Kidney capillary endothelial cell (primary cell): Measurements from ENCODE around the gene TCERG1.
A peak's percentile ranks its signal among the peaks of the same experiment; 100 is the strongest.

ENCODE experiments used
- DNase-seq: peaks from one replicate; pipeline ENCODE4 v3.0.0-alpha.2; 2018; ENCODE audit warnings: low spot score

Gene TCERG1

DNA sequence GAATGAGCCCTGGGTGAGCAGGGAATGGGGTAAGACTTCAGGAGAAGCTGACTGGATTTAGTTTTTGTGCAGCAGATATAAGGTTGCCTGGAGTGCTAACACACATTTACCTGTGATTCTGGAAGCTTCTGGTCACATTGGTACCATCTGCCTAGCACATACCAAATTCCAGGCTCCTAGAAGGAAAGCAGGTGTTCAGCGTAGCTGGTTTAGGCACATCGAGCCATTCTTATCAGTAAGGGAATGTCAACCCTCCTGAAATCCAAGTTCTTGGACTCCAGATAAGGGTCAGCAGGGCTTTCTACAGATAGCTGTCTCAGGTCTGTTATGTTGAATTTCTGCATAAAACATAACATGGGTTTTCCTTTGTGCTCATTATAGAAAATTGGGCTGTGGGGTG, 10.3 kb downstream of the TCERG1 start:
- no peak for DNase-seq

DNA sequence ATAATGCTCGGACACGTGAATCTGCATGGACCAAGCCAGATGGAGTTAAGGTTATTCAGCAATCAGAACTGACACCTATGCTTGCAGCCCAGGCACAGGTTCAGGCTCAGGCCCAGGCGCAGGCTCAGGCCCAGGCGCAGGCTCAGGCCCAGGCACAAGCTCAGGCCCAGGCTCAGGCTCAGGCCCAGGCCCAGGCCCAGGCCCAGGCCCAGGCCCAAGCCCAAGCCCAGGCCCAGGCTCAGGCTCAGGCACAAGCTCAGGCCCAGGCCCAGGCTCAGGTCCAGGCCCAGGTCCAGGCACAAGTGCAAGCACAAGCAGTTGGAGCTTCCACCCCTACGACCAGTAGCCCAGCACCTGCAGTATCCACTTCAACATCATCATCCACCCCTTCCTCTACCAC, 11.8 kb downstream of the TCERG1 start:
- DNase-seq: no peak

GRCh38 chr5:146461319-146461718, 14.2 kb downstream of the TCERG1 start:
- DNase-seq: peak; percentile 13

DNA sequence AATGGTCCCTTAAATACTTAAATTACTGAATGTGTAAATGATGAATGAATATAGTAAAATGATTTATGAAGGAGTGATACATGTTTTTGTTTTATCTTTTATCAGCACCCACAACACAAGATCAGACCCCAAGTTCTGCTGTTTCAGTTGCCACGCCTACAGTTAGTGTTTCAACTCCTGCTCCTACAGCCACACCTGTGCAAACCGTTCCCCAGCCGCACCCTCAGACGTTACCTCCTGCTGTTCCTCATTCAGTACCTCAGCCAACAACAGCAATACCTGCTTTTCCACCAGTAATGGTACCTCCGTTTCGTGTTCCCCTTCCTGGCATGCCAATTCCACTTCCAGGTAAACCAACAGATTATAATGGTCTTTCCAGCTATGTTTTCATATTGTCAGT, 16.3 kb downstream of the TCERG1 start:
- no peak for DNase-seq

DNA sequence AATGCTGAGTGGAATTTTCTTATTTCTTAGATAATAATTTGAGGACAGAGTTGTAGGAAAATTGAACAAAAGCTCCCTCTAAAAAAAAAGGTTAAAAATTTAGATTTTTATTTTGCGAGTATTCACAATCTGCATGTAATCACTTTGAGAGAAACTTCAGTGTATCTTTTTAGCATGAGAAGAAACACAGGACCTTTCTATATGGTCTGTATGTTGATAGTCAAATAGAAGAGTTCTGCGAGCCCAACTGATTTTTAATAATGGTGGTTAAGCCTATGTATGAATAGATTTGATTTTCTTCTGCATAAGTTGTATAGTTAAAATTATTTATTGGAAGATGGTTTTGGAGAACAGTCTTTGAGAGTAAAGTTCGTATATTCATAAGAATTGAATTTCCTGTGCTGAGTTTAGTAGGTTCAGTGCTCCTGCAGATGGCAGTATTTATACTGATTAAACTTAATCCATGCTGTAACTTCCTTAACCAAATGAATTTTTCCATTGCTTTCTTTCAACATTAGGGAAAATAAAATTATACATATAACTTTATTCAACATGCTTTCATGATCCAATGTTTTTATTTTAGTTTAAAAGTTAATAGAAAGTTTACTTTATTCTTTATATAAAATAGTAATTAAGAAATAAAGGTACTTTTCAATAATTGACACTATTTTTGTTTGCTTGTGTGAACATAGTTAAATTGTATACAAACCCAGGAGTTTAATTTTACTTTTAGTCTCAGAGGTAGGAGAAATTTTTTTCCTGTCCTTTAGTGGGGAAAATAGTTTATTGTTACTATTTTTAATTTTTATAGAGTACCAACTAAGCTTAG, 19.6 kb downstream of the TCERG1 start:
- peak; percentile 14 for DNase-seq

GRCh38 chr5:146467760-146468159, 20.6 kb downstream of the TCERG1 start:
- no peak for DNase-seq

DNA sequence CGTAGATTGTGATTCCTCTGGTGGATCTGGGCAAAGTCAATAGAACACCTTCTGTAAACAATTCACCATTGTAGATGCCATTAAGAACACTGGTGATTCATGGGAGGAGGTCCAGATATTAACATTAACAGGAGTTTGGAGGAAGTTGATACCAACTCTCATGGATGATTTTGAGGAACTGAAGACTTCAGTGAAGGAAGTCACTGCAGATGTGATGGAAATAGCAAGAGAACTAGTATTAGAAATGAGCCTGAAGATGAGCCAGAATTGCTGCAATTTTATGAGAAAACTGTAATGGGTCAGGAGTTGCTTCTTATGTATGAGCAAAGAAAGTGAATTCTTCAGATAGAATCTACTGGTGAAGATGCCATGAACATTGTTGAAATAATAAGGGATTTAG, 26.9 kb downstream of the TCERG1 start:
- no peak for DNase-seq

GRCh38 chr5:146475190-146475780, 28.2 kb downstream of the TCERG1 start:
- no peak for DNase-seq

- no peak for DNase-seq
Measured at GRCh38 chr5:146475906-146476305, 28.8 kb downstream of the TCERG1 start.

DNA sequence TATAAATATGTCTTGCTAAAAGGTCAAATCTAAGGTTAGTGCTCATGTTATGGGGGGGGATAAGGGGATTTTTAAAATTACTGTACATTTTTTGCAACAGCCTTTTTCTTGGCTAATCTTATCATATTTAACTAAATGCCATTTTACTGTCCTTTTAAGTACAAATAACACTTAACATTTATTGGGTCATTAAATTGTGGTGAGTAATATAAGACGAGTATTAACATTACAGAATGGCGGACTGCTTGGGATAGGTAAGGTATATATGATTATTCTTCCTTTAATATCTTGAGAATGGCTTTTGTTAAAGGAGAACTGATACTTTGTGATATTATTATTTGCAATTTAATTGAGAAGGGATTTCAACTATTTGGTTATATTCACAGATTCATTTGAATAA, 35.6 kb downstream of the TCERG1 start:
- no peak for DNase-seq

- no peak for DNase-seq
Measured at GRCh38 chr5:146484714-146485391, 37.7 kb downstream of the TCERG1 start.

DNA sequence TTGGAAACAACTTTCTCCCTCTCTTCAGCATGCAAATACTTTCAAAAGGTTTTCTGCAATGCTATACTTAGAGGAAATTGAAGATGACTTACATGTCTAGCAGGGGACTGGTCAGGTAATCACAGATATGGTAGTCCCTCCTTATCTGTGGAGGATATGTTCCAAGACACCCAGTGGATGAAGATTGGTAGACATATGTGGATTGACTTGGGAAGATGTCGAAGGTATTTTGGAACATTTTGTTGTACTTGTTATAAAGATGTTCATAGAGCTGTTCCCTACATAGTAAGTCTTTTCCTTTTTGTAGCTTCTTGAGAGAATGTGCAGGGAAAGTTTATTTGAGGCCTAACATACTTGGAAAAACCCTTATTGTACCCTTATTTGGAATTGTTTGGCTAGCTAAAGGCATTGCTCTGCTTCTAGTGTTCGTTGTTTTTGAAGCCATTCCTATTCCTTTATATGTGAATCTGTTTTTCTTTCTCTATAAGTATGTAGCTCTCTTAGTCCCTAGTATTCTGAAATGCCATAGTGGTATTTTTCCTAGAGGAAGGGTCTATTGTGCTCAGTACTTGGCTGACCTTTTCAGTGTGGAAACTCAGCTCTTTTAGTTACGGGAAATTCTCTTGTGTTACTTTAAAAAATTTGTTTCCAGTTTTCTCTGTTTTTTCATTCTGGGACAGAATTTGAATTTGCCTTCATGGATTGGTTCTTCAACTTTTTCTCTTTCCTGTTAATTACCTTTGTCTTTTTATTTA, 43.1 kb downstream of the TCERG1 start:
- no peak for DNase-seq

DNA sequence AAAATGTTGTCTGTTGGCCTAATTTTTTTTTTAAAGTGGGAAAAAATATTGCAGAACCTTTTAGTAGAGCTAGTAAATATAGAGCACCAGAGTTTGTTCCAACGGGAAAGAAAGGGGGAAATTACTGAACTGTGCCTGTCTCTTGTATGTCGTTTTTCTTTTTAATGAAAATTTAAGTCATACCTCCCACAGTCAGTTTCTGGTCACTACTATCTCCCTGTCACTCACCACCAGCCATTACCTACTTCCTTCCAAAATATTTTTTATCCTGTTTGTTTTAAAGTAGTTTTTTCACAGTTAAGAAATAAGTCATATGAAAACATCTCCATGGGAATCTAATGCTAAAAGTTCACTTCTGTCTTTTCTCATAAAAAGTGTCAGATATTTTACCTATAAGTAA, 47.5 kb downstream of the TCERG1 start:
- no peak for DNase-seq

DNA sequence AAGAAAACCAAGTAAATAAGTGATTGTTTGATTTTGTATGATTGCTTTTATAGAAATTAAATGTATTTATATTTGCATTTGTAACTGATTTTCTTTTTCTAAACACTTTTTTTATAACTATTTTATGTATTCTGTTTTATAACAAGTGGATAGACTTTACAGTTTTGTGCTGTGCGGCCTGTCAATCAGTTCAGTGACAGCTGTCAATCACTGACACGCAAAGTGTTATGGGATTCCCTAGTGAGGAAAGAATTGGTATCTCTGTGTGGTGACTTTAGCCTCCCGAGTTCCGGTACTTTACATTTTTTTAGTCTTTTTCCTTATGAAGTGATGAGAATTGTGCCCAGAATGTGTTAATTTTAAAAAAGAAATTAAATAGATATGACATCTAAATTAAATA, 52.5 kb downstream of the TCERG1 start:
- no peak for DNase-seq

DNA sequence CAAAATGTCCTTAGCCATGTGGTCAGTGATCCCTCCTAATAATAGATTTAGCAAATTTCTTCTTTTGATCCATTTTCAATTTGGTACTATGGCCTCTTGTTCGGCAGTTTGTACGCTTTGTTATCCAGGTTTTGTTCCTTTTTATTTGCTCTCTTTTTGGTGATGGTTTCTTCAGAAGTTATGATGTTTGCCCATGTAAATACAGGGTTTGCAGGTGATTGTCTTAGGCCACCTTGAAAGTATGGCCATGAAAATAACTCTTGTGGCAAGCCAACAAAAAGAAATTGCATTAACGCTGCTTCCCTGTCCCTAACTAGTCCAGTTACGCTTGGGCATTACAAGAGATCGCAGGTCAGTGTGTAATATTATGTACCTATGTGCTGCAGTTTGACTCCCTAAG, 60.3 kb downstream of the TCERG1 start:
- DNase-seq: no peak

GRCh38 chr5:146510559-146511125, 63.5 kb downstream of the TCERG1 start:
- DNase-seq: no peak

DNA sequence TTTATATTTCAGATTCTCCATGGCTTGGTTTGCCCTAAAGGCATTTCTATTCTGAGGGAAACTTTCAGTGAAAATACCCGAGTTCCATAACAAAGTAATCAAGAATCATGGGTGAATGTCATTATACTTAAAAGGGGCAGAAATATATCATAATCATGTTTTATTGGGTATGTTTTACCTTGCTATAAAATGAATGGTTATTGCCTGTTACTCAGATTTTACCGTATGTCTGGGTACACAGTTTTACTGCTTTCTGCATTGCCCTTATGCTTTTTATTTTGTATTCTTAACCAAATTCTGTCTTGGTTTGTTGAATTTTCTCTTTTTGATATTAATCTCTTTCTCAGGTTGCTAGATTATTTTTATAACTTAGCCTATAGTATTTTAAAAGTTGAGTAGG, 66.3 kb downstream of the TCERG1 start:
- no peak for DNase-seq

- DNase-seq: no peak
Measured at GRCh38 chr5:146514575-146514974, 67.4 kb downstream of the TCERG1 start.

GRCh38 chr5:146515473-146516150, 68.5 kb downstream of the TCERG1 start:
- no peak for DNase-seq

- DNase-seq: no peak
Measured at GRCh38 chr5:146516151-146516475, 69.0 kb downstream of the TCERG1 start, which contains the start of gene GPR151. TSS of gene GPR151 (minus strand) at chr5:146516190. CDS start at chr5:146516113, 77 bp downstream.

DNA sequence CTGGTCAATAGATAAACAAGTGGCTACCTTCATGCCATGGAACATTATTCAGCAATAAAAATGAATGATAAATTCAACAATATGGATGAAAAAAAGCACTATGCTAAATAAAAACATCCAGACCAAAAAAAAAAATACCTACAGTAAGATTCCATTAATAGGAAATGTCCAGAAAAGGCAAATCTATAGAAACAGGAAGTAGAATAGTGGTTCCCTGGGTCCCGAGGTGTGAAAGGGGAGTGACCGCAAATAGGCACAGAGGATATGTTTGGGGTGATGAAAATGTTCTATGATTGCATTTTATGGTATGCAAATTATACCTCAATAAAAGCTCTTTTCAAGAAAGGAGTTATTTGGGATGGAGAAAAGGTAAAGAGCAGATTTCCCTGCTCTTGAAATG, 72.4 kb downstream of the TCERG1 start:
- DNase-seq: no peak

DNA sequence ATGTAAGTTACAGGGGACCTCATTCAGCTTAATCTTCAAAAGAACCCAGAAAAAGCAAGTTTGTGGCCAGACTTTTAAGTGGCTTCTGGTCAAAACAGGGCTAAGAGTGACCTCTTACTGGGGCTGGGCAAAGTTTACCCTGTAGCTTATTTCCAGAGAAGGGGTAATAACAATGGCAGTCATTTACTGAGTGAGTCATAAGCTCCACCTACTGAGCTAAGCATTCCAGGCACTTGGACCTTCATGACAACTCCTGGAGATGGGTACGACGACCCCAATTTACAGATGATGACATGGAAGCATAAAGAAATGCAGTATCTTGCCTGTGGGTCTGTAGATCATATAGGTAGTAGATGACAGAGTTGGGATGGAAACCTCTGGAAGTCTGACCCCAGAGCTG, 73.6 kb downstream of the TCERG1 start:
- no peak for DNase-seq
